ENCODE results near the gene ACKR3. TPM values are rescaled to one million over a fixed set of nuclear protein-coding genes. Genes with fewer than 3 reads are reported as not detected.

ACKR3 gene
- total and polyA plus RNA-seq, 10 of the 15 experiments (the other 5 are each of a cell fraction or from before 2014, with no cell fraction given) = 3.0 to 154 (median 6.4) TPM

- no peaks in the 10 kb centered on the region; the same call in 2 of the 3 replicates for H3K9me3 ChIP-seq (replicated peaks; ENCODE audit: control insufficient read depth, insufficient read depth, low read length)
- H3K36me3 ChIP-seq (ENCODE audit: control insufficient read depth in 2 of 2, insufficient read depth in 2 of 2, low read length in 1 of 2) = no peaks in the 10 kb centered on the region
- H3K4me3 ChIP-seq = no peak overlapping the region
- no peak overlapping the region for H3K9ac ChIP-seq (ENCODE audit: control insufficient read depth, insufficient read depth, low read length)
- H3K79me2 ChIP-seq (ENCODE audit: control insufficient read depth, insufficient read depth, low read length) = no peaks in the 10 kb centered on the region
- H3K27me3 ChIP-seq (replicated peaks in 1 of 2; ENCODE audit: control insufficient read depth in 2 of 2, insufficient read depth in 2 of 2, low read length in 1 of 2) = no peaks in the 10 kb centered on the region
- no peak overlapping the region for H3K27ac ChIP-seq (ENCODE audit: control insufficient read depth, insufficient read depth)
- H3K4me2 ChIP-seq (ENCODE audit: control insufficient read depth, insufficient read depth) = no peak overlapping the region
- no peak for DNase-seq (ENCODE audit: low read depth, low spot score)
- no TSS peak for BruUV-seq (replicated peaks)
- in situ Hi-C loops (cut with MboI) = no loop called here
- ChIA-PET SMC1A (ENCODE audit: uncharacterized antibody, unreplicated experiment) (no interaction called here), POLR2A (no interaction called here), RAD21 (ENCODE audit: unreplicated experiment) (no interaction called here), CTCF (no interaction called here)
- no peak for FAIRE-seq
- H3K4me1 ChIP-seq (ENCODE audit: control insufficient read depth, insufficient read depth, low read length) = no peaks in the 10 kb centered on the region
- WGBS (ENCODE audit: insufficient coverage, insufficient replicate concordance, low lambda C conversion rate, missing lambda C conversion rate) = 75% methylated on average over 2 of the region's 2 CpGs
- intact Hi-C loops (cut with micrococcal nuclease; ENCODE audit: unreplicated experiment) = no loop called here
- H2AFZ ChIP-seq (ENCODE audit: control insufficient read depth, low read depth, low read length) = no peak overlapping the region
- ATAC-seq = no peak
- H4K20me1 ChIP-seq (ENCODE audit: control insufficient read depth, insufficient read depth) = no peaks in the 10 kb centered on the region
- TF ChIP-seq CREM (IDR thresholded peaks at IDR 0.05; ENCODE audit: low read depth) (no peak), HDAC6 (IDR thresholded peaks at IDR 0.05; ENCODE audit: unreplicated experiment) (no peak), PML (IDR thresholded peaks at IDR 0.05; ENCODE audit: low read length) (no peak), SMAD5 (IDR thresholded peaks at IDR 0.05; ENCODE audit: low read depth) (no peak), CBX5 (IDR thresholded peaks at IDR 0.05; ENCODE audit: low read depth) (no peak), ATF3 (IDR thresholded peaks at IDR 0.05; ENCODE audit: borderline replicate concordance, extremely low read depth, low read depth, low read length) (no peak), ZNF24 (IDR thresholded peaks at IDR 0.05) (no peak), MYC (IDR thresholded peaks at IDR 0.05; ENCODE audit: insufficient read depth, insufficient read length, insufficient replicate concordance, low read length, severe bottlenecking) (no peak), E2F8 (IDR thresholded peaks at IDR 0.05; ENCODE audit: low read depth, partially characterized antibody) (no peak), STAT3 (IDR thresholded peaks at IDR 0.05; ENCODE audit: low read depth, low read length) (no peak)
Observed at GRCh38 chr2:236593531-236593930, 23.9 kb downstream of the ACKR3 start.
